Stimulated activated CD8-positive, alpha-beta memory T cell treated with anti-CD3 and anti-CD28 coated beads, Interleukin-12 subunit alpha, Interleukin-12 subunit beta, amount 100 ng/mL, for 24 hours (primary cell): ENCODE data around the gene DNAJC11.
A peak's percentile ranks its signal among the peaks of the same experiment; 100 is the strongest.

ENCODE experiments used
- DNase-seq: peaks from one replicate; pipeline ENCODE4 v3.0.0-alpha.2; 2020; ENCODE audit errors: extremely low read depth

DNAJC11 gene

GRCh38 chr1:6625584-6626149 lies 75.9 kb downstream of the DNAJC11 start:
- DNase-seq: no peak

GRCh38 chr1:6624710-6625583 lies 76.7 kb downstream of the DNAJC11 start, which contains the start of gene THAP3:
TSS of gene THAP3 (plus strand) at chr1:6624868. CDS start at chr1:6625219, 351 bp downstream.
- peak; percentile 74 for DNase-seq

GRCh38 chr1:6623269-6623965 lies 78.2 kb downstream of the DNAJC11 start:
- no peak for DNase-seq

- DNase-seq: no peak
Measured at GRCh38 chr1:6622396-6623152, 79.0 kb downstream of the DNAJC11 start.

GRCh38 chr1:6621429-6622391 lies 79.9 kb downstream of the DNAJC11 start:
- DNase-seq: no peak

- no peak for DNase-seq
Measured at GRCh38 chr1:6619045-6619444, 82.6 kb downstream of the DNAJC11 start.

GRCh38 chr1:6614929-6615785 lies 86.5 kb downstream of the DNAJC11 start:
- no peak for DNase-seq

GRCh38 chr1:6614019-6614928 lies 87.3 kb downstream of the DNAJC11 start:
- DNase-seq: no peak

GRCh38 chr1:6613361-6614018 lies 88.1 kb downstream of the DNAJC11 start, which contains the start of gene PHF13:
TSS of gene PHF13 (plus strand) at chr1:6613731. CDS start at chr1:6614067, 336 bp downstream.
- peak; percentile 99 for DNase-seq

- no peak for DNase-seq
Measured at GRCh38 chr1:6612641-6613360, 88.8 kb downstream of the DNAJC11 start.

GRCh38 chr1:6603915-6604558 lies 97.6 kb downstream of the DNAJC11 start:
- no peak for DNase-seq

GRCh38 chr1:6603238-6603914 lies 98.2 kb downstream of the DNAJC11 start:
- no peak for DNase-seq

- DNase-seq: peak; percentile 73
Measured at GRCh38 chr1:6602669-6603237, 98.9 kb downstream of the DNAJC11 start, which contains the start of gene KLHL21. TSS of gene KLHL21 (minus strand) at chr1:6602869. CDS start at chr1:6602817, 52 bp downstream.

- no peak for DNase-seq
Measured at GRCh38 chr1:6601923-6602668, 99.5 kb downstream of the DNAJC11 start.
